ENCODE measurements around the gene CNGB1. TPM values are rescaled to one million over a fixed set of nuclear protein-coding genes. Genes with fewer than 3 reads are reported as not detected.

Gene CNGB1
- total RNA-seq, 4 donors from 2014 or later: 1.1 to 2.8 TPM; not detected in 2

DNA sequence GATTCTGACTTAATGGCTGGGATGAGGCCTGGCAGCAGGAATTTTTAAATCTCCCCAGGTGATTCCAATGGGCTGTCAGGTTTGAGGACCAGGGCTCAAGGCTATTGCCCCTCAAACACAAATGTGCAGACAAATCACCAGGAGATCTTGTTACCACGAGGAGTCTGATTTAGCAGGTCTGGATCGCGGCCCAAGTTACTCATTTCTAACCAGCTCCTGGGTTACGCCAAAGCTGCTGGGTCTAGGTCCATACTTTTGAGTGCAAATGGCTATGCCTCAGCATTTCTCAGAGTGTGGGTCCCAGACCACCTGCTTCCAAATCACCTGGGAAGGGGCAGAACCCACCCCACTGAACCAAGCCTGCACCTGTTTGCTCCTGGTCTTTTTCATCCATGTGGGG lies 33.1 kb downstream of the CNGB1 start:
- TF ChIP-seq POLR2A (IDR thresholded peaks at IDR 0.05): no peak
- TF ChIP-seq, protein P1, sequence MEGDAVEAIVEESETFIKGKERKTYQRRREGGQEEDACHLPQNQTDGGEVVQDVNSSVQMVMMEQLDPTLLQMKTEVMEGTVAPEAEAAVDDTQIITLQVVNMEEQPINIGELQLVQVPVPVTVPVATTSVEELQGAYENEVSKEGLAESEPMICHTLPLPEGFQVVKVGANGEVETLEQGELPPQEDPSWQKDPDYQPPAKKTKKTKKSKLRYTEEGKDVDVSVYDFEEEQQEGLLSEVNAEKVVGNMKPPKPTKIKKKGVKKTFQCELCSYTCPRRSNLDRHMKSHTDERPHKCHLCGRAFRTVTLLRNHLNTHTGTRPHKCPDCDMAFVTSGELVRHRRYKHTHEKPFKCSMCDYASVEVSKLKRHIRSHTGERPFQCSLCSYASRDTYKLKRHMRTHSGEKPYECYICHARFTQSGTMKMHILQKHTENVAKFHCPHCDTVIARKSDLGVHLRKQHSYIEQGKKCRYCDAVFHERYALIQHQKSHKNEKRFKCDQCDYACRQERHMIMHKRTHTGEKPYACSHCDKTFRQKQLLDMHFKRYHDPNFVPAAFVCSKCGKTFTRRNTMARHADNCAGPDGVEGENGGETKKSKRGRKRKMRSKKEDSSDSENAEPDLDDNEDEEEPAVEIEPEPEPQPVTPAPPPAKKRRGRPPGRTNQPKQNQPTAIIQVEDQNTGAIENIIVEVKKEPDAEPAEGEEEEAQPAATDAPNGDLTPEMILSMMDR (IDR thresholded peaks at IDR 0.05): no peak
- DNase-seq: no peak
- Histone ChIP-seq H3K9me3 (no peaks in the 10 kb centered on the region), H3K27me3 (no peaks in the 10 kb centered on the region), H3K27ac (no peak overlapping the region), H3K4me1 (no peaks in the 10 kb centered on the region), H3K4me3 (no peak overlapping the region), H3K36me3 (no peaks in the 10 kb centered on the region)

DNA sequence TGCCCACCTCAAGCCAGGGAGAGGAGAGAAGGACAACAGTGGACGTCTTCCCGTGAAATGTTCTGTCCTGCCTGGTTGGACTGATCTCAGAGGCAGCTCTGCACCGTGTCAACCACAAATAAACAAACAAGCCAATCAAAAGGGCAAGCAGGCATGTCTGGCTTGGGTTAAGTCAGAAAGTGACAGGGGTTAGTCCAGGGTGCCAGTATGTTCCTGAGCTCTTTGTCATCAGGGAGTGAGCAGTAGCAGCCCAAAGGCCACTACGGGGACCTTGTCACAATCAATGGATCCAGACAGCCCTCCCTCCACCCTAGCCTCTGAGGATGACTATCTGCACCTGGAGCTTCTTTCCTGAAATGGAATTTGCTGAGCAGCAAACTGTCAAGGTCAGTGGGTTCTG lies 35.0 kb downstream of the CNGB1 start:
- H3K27me3 ChIP-seq: no peaks in the 10 kb centered on the region
- H3K27ac ChIP-seq: no peak overlapping the region
- H3K9me3 ChIP-seq: no peaks in the 10 kb centered on the region
- H3K4me3 ChIP-seq: no peak overlapping the region
- TF ChIP-seq POLR2A (IDR thresholded peaks at IDR 0.05): no peak
- TF ChIP-seq, protein P1 (IDR thresholded peaks at IDR 0.05): no peak
- H3K4me1 ChIP-seq: no peaks in the 10 kb centered on the region
- DNase-seq: no peak
- H3K36me3 ChIP-seq: no peaks in the 10 kb centered on the region

DNA sequence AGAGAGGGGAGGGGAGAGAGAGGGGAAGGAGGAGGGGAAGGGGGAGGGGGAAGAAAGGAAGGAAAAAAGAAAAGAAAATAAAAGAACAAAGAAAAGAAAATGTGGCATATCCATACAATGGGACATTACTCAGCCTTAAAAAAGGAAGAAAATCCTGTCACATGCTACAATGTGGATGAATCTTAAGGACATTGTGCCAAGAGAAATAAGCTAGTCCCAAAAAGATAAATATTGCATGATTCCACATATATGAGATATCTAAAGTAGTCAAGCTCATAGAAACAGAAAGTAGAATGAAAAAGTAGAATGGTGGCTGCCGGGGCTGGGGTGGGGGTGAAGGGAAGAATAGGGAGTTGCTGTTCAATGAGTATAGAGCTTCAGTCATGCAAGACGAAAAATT lies 40.4 kb downstream of the CNGB1 start:
- H3K9me3 ChIP-seq: no peaks in the 10 kb centered on the region

DNA sequence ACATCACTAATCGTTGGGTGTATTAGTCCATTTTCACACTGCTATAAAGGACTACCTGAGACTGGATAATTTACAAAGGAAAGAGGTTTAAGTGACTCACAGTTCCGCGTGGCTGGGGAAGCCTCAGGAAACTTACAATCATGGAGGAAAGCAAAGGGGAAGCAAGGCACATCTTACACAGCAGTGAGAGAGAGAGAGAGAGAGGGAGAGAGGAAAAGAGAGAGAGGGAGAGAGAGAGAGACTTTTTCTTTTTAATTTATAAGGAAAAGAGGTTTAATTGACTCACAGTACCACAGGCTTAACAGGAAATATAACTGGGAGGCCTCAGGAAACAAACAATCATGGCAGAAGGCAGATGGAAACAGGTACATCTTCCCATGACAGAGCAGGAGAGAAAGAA lies 41.7 kb downstream of the CNGB1 start:
- Histone ChIP-seq H3K4me1 (no peaks in the 10 kb centered on the region), H3K27me3 (no peaks in the 10 kb centered on the region), H3K9me3 (no peaks in the 10 kb centered on the region), H3K36me3 (no peaks in the 10 kb centered on the region), H3K27ac (no peak overlapping the region), H3K4me3 (no peak overlapping the region)
- DNase-seq: no peak
- no peak for TF ChIP-seq POLR2A (IDR thresholded peaks at IDR 0.05)
- TF ChIP-seq, protein P1 (IDR thresholded peaks at IDR 0.05): no peak

More for the DNA sequence above, 40.4 kb downstream of the CNGB1 start:
- H3K27ac ChIP-seq: no peak overlapping the region
- no peaks in the 10 kb centered on the region for H3K36me3 ChIP-seq
- no peak overlapping the region for H3K4me3 ChIP-seq
- no peaks in the 10 kb centered on the region for H3K4me1 ChIP-seq
- TF ChIP-seq POLR2A (IDR thresholded peaks at IDR 0.05): no peak
- TF ChIP-seq, protein P1 (IDR thresholded peaks at IDR 0.05): no peak
- no peak for DNase-seq
- no peaks in the 10 kb centered on the region for H3K27me3 ChIP-seq

DNA sequence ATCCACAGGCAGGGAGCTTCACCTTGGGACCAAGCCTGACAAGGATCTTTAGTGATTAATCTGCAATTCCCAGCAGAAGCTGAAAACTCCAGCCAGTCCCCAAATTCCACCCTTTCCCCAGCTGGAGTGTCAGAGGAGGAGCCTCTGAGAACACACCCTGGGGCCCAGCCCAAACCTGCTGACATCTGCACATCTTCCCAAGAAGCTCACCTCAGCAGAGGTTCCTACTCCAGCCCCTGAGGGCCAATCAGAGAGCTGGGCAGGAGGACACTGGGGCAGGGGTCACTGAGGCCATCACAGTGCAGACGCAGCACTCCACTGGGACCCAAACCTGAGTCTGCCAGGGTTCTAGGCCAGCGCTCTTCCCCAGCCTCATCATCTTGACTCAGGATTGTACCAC lies 44.9 kb downstream of the CNGB1 start:
- no peak overlapping the region for H3K27ac ChIP-seq
- H3K27me3 ChIP-seq: no peaks in the 10 kb centered on the region
- no peak for DNase-seq
- no peaks in the 10 kb centered on the region for H3K36me3 ChIP-seq
- H3K4me3 ChIP-seq: no peak overlapping the region
- H3K4me1 ChIP-seq: no peaks in the 10 kb centered on the region
- no peaks in the 10 kb centered on the region for H3K9me3 ChIP-seq
- no peak for TF ChIP-seq POLR2A (IDR thresholded peaks at IDR 0.05)
- TF ChIP-seq, protein P1 (IDR thresholded peaks at IDR 0.05): no peak

DNA sequence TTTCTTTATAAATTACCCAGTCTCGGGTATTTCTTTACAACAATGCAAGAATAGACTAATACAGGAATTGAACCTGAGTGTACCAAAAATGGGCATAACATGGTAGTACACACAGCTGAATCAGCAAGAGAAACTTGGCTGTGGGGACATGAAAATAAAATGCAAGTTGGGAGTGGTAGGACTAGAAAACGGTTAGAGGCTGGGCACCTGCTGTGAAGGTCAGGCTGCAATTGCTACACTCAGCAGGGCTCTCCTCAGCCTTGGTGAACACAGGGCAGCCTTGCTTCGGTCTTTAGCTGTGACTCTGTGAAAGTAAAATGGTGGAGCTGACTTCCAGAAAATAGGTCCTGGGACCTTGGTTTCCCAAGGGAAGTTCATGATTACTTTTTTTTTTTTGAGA lies 45.6 kb downstream of the CNGB1 start:
- TF ChIP-seq, protein P1 (IDR thresholded peaks at IDR 0.05): no peak
- TF ChIP-seq POLR2A (IDR thresholded peaks at IDR 0.05): no peak
- DNase-seq: no peak
- Histone ChIP-seq H3K36me3 (no peaks in the 10 kb centered on the region), H3K4me3 (no peak overlapping the region), H3K27ac (no peak overlapping the region), H3K4me1 (no peaks in the 10 kb centered on the region), H3K9me3 (no peaks in the 10 kb centered on the region), H3K27me3 (no peaks in the 10 kb centered on the region)

Measured in Peyer's patch (tissue), 4 donors.